HG02623 (cell line): ENCODE data around the gene SVEP1.
"Not testable (repeated sequence)": the region's sequence is repeated elsewhere in the genome, so short reads cannot be mapped to it uniquely, and the experiment has no call there.

Experiments
- ATAC-seq: cut with Tn5 transposase; IDR thresholded peaks from one replicate; pipeline ENCODE4 v1.9.1; 2021; ENCODE audit warnings: moderate library complexity; ENCODE audit not compliant: unreplicated experiment

Gene SVEP1

DNA sequence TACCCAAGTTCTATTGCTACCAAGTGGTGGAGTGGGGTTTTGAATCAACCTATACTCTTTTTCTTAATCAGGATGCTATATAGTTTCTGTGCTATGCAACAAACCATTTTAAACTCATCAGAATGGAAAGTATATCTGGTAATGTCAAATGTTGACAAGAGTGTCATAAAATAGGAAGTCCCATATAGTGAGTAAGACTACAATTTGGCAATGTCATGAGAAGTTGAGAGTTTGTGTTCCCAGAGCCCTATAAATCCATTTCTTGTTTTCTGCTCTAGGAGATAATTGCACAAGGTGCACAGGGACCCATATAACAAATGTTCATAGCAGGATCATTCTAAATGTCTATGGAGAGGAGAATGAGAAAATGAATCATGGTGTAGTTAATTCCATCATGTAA is 132.1 kb downstream of the SVEP1 start:
- no peak for ATAC-seq

GRCh38 chr9:110446171-110446570 is 133.4 kb downstream of the SVEP1 start:
- ATAC-seq: no peak

- ATAC-seq: no peak
Observed at GRCh38 chr9:110444911-110445310, 134.6 kb downstream of the SVEP1 start.

DNA sequence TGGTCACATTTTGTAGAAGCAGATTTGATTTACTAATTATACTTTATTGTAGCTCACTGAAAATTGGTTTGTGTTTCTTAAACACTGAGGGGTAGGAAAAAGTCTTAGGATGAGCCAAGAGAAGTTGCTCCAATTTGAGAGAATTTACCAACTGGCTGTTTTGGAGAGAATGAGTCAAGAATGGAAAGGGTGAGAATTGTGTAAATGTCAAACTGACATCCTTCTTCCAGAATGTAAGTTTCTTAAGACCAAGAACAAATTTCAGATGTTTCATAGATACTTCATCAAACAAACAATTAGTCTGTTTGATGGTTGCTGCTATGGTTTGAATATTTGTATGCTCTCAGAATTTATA is 135.7 kb downstream of the SVEP1 start:
- no peak for ATAC-seq

DNA sequence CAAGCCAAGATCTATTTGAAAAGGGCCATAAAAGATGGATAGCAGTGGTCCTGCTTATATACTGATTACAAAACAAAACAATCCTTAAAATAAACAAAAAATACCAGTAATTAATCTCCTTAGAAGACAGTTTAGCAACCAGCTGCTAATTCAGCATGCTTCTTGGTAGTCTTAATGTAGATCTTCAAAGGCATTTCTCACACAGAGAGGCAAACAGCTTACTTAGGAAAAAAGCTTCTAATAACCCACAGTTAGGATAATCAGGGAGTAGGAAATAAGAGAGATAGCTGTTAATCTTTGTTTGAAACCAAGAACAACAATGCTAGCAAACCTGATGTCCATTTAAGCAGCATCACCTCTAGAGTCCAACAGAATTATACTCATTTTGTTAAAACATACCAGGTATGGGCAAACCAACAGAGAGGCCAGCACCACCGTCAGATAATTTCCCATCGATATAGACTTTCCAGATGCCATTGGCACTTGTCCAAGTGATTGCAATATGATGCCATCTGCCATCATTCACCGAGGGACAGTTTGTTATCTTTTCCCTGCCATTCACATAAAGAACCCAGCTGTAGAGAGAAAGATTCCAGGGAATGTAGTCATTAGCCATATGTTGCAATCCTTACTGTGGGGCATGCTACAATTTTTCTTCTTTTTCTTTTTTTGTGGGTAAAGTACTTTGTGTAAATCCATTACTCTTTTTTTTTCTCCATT is 136.2 kb downstream of the SVEP1 start:
- ATAC-seq: no peak

GRCh38 chr9:110440796-110441195 is 138.7 kb downstream of the SVEP1 start:
- ATAC-seq: no peak

DNA sequence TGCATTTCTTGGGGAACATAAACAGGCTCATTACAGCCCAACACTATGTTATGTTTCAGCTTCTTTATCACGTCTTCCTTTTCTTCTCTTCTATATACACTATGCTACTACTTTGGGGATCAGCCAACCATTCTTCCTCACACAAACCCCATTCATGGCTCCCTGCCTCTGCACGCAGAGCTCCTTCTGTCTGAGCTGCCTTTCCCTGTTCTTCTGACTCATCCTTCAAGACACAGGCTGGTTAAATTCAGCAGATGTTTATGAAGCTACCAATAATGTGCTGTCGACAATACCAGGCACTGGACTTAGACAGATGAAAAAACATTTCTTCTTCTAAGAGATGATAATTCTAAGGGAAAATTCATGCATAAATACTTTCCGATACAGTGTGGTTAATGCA is 139.4 kb downstream of the SVEP1 start:
- ATAC-seq: no peak

- ATAC-seq: no peak
Observed at GRCh38 chr9:110432253-110432652, 147.3 kb downstream of the SVEP1 start.

DNA sequence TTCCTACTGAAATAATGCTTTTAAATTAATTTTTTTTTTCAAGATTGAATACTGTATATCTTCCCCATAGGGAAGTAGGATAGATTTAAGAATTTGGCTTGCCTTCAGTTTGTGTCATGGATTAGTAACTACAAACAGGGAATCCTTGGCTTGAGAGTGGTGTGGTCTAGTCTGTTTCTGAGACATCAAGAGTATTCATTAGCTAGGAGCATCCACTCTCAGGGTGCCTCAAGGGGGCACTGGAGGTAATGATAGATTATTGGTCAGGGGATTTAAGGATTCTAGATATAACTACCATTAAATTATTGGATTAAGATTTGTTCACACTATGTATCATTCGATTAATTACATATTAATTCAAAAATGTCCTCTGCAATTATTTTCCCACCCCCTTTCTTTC is 150.1 kb downstream of the SVEP1 start:
- no peak for ATAC-seq

DNA sequence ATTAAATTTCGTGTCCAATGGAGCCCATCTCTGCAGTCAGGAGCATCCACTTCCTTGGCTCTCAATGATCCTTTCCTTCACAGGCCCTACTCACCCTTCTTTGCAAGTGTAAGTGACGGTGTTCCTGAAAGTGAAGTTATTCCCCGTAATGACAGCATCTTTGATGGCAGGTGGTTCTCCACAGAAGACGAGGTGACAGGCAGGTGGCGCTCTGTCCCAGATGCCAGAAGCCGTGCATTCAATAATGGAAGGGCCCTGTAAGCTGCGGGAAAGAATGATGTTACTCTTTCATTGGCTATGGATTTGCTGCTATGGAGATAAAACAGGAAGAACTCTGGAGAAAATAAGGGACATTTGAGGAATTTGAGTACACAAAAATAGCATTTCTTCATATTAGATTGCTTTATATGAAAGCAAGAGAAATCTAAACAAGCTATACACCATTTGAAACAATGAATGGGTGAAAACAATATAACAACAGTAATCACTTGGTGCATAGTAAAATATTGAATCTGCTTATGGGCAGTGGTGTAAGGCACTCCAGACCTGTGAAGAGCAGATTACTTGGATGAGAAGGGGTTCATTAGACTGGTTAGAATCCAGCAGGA is 151.9 kb downstream of the SVEP1 start:
- peak; percentile 52 for ATAC-seq

- no peak for ATAC-seq
Observed at GRCh38 chr9:110426052-110426709, 153.4 kb downstream of the SVEP1 start.

DNA sequence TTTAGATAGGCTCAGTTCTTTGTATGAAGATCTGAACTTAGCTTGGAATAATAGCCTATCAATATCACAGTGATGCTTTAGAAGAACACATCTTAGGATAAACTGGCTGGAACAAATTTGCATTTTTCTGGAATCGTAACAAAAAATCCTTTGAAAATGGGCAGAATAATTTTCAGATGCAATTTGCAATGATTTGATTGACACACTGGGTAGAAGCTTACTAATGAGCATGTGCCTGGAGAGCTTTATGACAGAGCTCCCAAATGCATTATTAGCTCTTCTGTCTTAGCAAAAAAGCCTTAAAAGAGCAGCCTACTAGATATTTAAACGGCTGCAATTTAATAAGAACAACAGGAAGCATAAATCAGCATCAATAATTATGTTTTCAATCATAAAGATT is 165.1 kb downstream of the SVEP1 start:
- no peak for ATAC-seq

- ATAC-seq: no peak
Observed at GRCh38 chr9:110410961-110411360, 168.6 kb downstream of the SVEP1 start.

- ATAC-seq: no peak
Observed at GRCh38 chr9:110408598-110408997, 170.9 kb downstream of the SVEP1 start.

DNA sequence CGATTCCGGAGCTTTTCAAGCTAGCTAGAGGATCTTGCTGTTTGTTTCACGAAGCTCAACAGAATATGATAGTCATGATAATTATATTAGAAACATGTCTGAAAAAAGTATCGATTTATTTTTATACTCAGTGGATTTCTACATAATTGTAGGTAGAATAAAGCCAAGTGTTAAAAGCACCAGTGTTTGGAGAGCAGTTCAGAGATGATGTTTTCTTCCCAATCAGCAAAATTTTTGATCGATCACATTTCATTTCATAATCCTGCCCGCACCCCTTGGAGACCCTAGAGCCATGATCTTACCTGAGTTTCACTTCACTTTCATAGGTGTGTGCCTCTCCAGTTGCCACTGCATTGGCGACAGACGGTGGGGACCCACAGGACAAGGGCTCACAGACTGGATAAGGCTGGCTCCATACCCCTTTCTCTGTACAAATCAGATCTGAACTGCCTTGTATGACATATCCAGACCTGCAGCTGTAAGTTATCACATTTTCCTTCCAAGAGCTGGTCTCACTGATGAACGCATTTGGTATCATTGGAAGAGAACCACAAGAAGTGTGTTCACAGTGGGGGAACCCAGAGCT is 173.6 kb downstream of the SVEP1 start:
- ATAC-seq: no peak

- no peak for ATAC-seq
Observed at GRCh38 chr9:110404473-110404872, 175.1 kb downstream of the SVEP1 start.

DNA sequence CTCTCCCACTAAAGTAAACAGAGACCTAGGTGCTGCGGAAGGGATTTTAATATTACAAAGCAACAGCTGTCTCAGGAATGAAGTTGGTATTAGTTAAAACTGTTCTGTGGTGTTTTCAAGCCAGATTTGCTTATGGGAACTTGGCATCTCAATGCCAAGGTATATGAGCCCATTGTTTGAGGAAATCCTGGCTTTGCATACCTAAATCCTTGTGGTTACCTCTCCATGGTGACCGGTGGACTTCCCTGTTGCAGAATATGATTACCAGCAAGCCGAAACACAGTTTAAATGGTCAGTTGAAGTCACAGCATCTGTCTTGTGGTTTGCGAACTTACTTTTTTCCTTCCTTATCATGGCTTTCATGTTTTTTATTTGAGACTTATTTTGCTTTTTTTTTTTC is 179.6 kb downstream of the SVEP1 start:
- no peak for ATAC-seq

GRCh38 chr9:110398992-110399391 is 180.5 kb downstream of the SVEP1 start:
- not testable (repeated sequence) for ATAC-seq

GRCh38 chr9:110391826-110392485 is 187.6 kb downstream of the SVEP1 start:
- ATAC-seq: no peak

GRCh38 chr9:110389148-110389750 is 190.3 kb downstream of the SVEP1 start:
- no peak for ATAC-seq

DNA sequence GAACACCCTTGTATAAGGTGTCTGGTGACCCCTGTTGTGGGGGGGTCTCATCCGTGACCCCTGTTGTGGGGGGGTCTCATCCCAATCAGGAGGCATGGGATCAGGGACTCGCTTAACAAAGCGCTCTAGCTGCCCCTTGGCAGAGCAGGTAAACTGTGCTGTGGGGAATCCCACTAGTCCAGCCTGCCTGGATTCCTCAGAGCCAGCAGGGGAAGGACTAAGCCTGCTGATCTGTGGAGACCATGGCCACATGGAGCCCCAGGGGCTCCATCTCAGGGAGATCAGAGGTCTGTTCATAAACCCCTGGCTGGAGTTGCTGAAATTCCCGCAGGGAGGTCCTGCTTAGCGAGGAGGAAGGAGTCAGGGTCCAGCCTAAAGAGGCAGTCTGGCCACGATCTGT is 196.1 kb downstream of the SVEP1 start:
- ATAC-seq: no peak
